Liver (tissue), 9 donors: Measurements from ENCODE around the gene COA8. TPM values are rescaled to one million over a fixed set of nuclear protein-coding genes. Genes with fewer than 3 reads are reported as not detected.

Source experiments
- DNase-seq: peaks from one replicate; pipeline ENCODE4 v3.0.0-alpha.2; 2017; ENCODE audit warnings: low spot score
- H3K27ac ChIP-seq, 2 donors: one replicate each; pipeline ENCODE4 v1.7.0; 2013; ENCODE audit warnings: inconsistent platforms in 2 of 2, low read length in 2 of 2, control low read depth in 1 of 2, low read depth in 1 of 2, mild to moderate bottlenecking in 1 of 2
- H3K27me3 ChIP-seq, 4 donors: one replicate each; pipeline versions ENCODE4 v1.6.1 to v1.7.0; 2013; ENCODE audit warnings: low read length in 3 of 4, inconsistent platforms in 1 of 4, mild to moderate bottlenecking in 1 of 4, moderate library complexity in 1 of 4; ENCODE audit not compliant: control insufficient read depth in 4 of 4, insufficient read depth in 4 of 4
- H3K36me3 ChIP-seq, 4 donors: one replicate each; pipeline versions ENCODE4 v1.6.1 to v1.7.0; 2013; ENCODE audit warnings: low read length in 3 of 4, mild to moderate bottlenecking in 3 of 4, low read depth in 1 of 4, moderate library complexity in 1 of 4; ENCODE audit not compliant: control insufficient read depth in 4 of 4, insufficient read depth in 3 of 4
- H3K4me1 ChIP-seq, 4 donors: one replicate each; pipeline versions ENCODE4 v1.6.1 to v1.7.0; 2013; ENCODE audit warnings: low read length in 3 of 4, mild to moderate bottlenecking in 3 of 4, moderate library complexity in 1 of 4; ENCODE audit not compliant: control insufficient read depth in 4 of 4, insufficient read depth in 4 of 4
- H3K4me3 ChIP-seq, 3 donors: one replicate each; pipeline versions ENCODE4 v1.6.1 to v1.7.0; 2013; ENCODE audit warnings: low read length in 3 of 3, control low read depth in 1 of 3, low read depth in 1 of 3, mild to moderate bottlenecking in 1 of 3
- H3K9ac ChIP-seq, 2 donors: one replicate each; pipeline ENCODE4 v1.7.0; 2013; ENCODE audit warnings: low read length in 2 of 2, mild to moderate bottlenecking in 2 of 2, moderate library complexity in 2 of 2, control low read depth in 1 of 2, low read depth in 1 of 2
- H3K9me3 ChIP-seq, 4 donors: one replicate each; pipeline versions ENCODE4 v1.6.1 to v1.7.0; 2013; ENCODE audit warnings: low read length in 3 of 4; ENCODE audit not compliant: control insufficient read depth in 4 of 4
- ATF3 ChIP-seq: IDR thresholded peaks from 2 replicates; pipeline ENCODE4 v1.6.1; 2016; ENCODE audit warnings: antibody characterized with exemption
- CTCF ChIP-seq: fragments of 150-350 bp; IDR thresholded peaks from 2 replicates; pipeline ENCODE4 v1.5.1; 2017; ENCODE audit warnings: improper control_type of control experiment, low read depth, low read length; ENCODE audit not compliant: missing input control
- EGR1 ChIP-seq, 2 donors: IDR thresholded peaks; 2 replicates each; pipeline ENCODE4 v1.6.1; 2016 to 2018; ENCODE audit warnings: antibody characterized with exemption in 2 of 2, low read depth in 2 of 2
- FOXA1 ChIP-seq: IDR thresholded peaks from 2 replicates; pipeline ENCODE4 v1.6.1; 2016; ENCODE audit warnings: antibody characterized with exemption
- FOXA2 ChIP-seq: IDR thresholded peaks from 2 replicates; pipeline ENCODE4 v1.6.1; 2016; ENCODE audit warnings: antibody characterized with exemption
- HNF4A ChIP-seq, 2 donors: conservative IDR thresholded peaks; 2 replicates each; pipeline ENCODE4 v1.6.1; 2016; ENCODE audit warnings: antibody characterized with exemption in 2 of 2, mild to moderate bottlenecking in 2 of 2
- HNF4G ChIP-seq: IDR thresholded peaks from 2 replicates; pipeline ENCODE4 v1.6.1; 2016; ENCODE audit warnings: antibody characterized with exemption
- JUND ChIP-seq, 2 donors: IDR thresholded peaks; 2 replicates each; pipeline ENCODE4 v1.6.1; 2016; ENCODE audit warnings: antibody characterized with exemption in 2 of 2
- MAX ChIP-seq: IDR thresholded peaks from 2 replicates; pipeline ENCODE4 v1.6.1; 2016; ENCODE audit warnings: antibody characterized with exemption
- RAD21 ChIP-seq, 2 donors: IDR thresholded peaks; 2 replicates each; pipeline ENCODE4 v1.6.1; 2016; ENCODE audit warnings: antibody characterized with exemption in 2 of 2, mild to moderate bottlenecking in 2 of 2
- REST ChIP-seq: IDR thresholded peaks from 2 replicates; pipeline ENCODE4 v1.6.1; 2016; ENCODE audit warnings: antibody characterized with exemption, mild to moderate bottlenecking
- RXRA ChIP-seq, 2 donors: IDR thresholded peaks; 2 replicates each; pipeline ENCODE4 v1.6.1; 2017 to 2018; ENCODE audit warnings: antibody characterized with exemption in 2 of 2, mild to moderate bottlenecking in 1 of 2
- SP1 ChIP-seq: IDR thresholded peaks from 2 replicates; pipeline ENCODE4 v1.6.1; 2018; ENCODE audit warnings: antibody characterized with exemption, mild to moderate bottlenecking
- TAF1 ChIP-seq: conservative IDR thresholded peaks from 2 replicates; pipeline ENCODE4 v1.6.1; 2016; ENCODE audit warnings: antibody characterized with exemption, mild to moderate bottlenecking
- ZBTB33 ChIP-seq: IDR thresholded peaks from 2 replicates; pipeline ENCODE4 v1.6.1; 2016; ENCODE audit warnings: antibody characterized with exemption
- WGBS: extraction: QIAGEN DNeasy Blood & Tissue Kit; methylation state at CpG from one replicate; pipeline ENCODE4 v1.1.7; 2013; 5-methylcytosine and 5-hydroxymethylcytosine counted together
- polyA plus RNA-seq, 2 donors: library from polyadenylated mRNA; stranded (reverse) in 1 of 2; unstranded in 1 of 2; fragments of 200-250 nt in 1 of 2; fragments of >200 nt in 1 of 2; fragmentation: Nextera tagmentation in 1 of 2; extraction: Ambion mirVana in 1 of 2; gene quantifications; one replicate each; pipeline versions ENCODE4 v1.2.1 to v1.2.3, GENCODE V29; 2013 to 2015
- total RNA-seq, 2 donors: library from RNA; depleted of rRNA; stranded (reverse); fragments of >200 nt; gene quantifications; one replicate each; pipeline ENCODE4 v1.2.3, GENCODE V29; 2014
- donor health status: healthy.
- donor health status: healthy.
- donor health status: healthy.
- donor health status: healthy.
- donor health status: healthy.

The COA8 gene
- total and polyA plus RNA-seq, 4 donors = 8.3 to 35.5 (median 17.0) TPM

GRCh38 chr14:103547455-103547940, 15.3 kb upstream of the COA8 start:
- TF ChIP-seq SP1 (no peak), CTCF (no peak), FOXA2 (no peak), RAD21 (IDR thresholded peaks at IDR 0.05) (no peak), HNF4A (conservative IDR thresholded peaks at IDR 0.05) (no peak), JUND (IDR thresholded peaks at IDR 0.05) (no peak), FOXA1 (no peak), REST (no peak), ZBTB33 (no peak), EGR1 (IDR thresholded peaks at IDR 0.05; ENCODE audit: low read depth in 2 of 2) (no peak), TAF1 (no peak), ATF3 (no peak)
- Histone ChIP-seq H3K9ac (no peak overlapping the region), H3K27me3 (no peaks in the 10 kb centered on the region), H3K4me3 (no peak overlapping the region), H3K9me3 (no peaks in the 10 kb centered on the region), H3K4me1 (peaks cover 0 to 6% (median 0%) of the 10 kb centered on the region in 4 donors), H3K27ac (no peak overlapping the region), H3K36me3 (no peaks in the 10 kb centered on the region)
- 89% methylated on average over 11 of the region's 11 CpGs for WGBS
- DNase-seq = no peak

GRCh38 chr14:103547941-103548462, 14.8 kb upstream of the COA8 start:
- no peaks in the 10 kb centered on the region for H3K27me3 ChIP-seq
- 92% methylated on average over 18 of the region's 18 CpGs for WGBS
- TF ChIP-seq HNF4A (conservative IDR thresholded peaks at IDR 0.05) (no peak), EGR1 (IDR thresholded peaks at IDR 0.05; ENCODE audit: low read depth in 2 of 2) (no peak), RXRA (IDR thresholded peaks at IDR 0.05) (no peak), HNF4G (no peak), MAX (no peak)
- DNase-seq = no peak
- H3K27ac ChIP-seq = no peak overlapping the region
- H3K4me3 ChIP-seq = no peak overlapping the region
- no peaks in the 10 kb centered on the region for H3K36me3 ChIP-seq
- H3K9me3 ChIP-seq = no peaks in the 10 kb centered on the region
- H3K9ac ChIP-seq = no peak overlapping the region
- H3K4me1 ChIP-seq = peaks cover 0 to 6% (median 0%) of the 10 kb centered on the region in 4 donors
